Measurements from ENCODE around the gene TEK.

TEK gene

DNA sequence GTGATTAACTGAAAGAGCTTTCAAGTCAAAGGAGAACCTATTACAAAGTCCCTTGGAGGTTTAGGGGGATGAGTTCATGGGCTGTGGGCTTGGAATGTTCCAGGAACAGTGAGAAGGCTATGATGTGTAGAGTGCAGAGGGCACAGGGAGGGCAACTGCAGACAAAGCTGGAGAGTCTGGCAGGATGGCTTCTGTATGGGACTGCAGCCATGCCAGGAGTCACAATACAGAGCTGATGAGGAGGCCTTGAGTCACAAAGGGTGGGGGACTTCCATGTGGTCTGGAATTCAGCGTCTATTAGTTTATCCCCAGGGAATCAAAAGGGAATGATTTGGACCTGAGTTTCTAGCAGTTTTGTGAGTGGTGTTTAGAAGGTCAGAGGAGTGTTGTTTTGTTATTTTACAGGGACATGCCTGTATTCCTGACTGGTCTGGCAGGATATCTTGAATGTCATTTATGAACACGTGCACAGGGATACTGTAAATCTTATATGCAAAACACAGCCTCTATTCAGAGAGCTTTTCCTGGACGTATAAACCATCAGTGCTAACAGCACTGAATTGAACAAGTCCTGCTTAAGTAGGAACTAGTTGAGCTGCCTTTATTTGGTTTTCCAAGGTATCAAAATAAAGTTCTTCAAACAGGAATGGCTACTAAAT lies 14.3 kb upstream of the TEK start:
- H3K9ac ChIP-seq, result no peak overlapping the region
- H3K9me3 ChIP-seq (ENCODE audit: control insufficient read depth, low read length), result no peaks in the 10 kb centered on the region
- no peak overlapping the region for H3K4me2 ChIP-seq (ENCODE audit: low read length)
- no peaks in the 10 kb centered on the region for H3K27me3 ChIP-seq (ENCODE audit: control insufficient read depth, insufficient read depth, low read length)
- no peaks in the 10 kb centered on the region for H3K4me1 ChIP-seq
- no peak overlapping the region for H3K4me3 ChIP-seq (ENCODE audit: low read depth, low read length)
- H3K27ac ChIP-seq, result no peak overlapping the region
- H3K36me3 ChIP-seq (ENCODE audit: control insufficient read depth, insufficient read depth, low read length), result no peaks in the 10 kb centered on the region
- no peaks in the 10 kb centered on the region for H3K79me2 ChIP-seq
- TF ChIP-seq, protein P1, sequence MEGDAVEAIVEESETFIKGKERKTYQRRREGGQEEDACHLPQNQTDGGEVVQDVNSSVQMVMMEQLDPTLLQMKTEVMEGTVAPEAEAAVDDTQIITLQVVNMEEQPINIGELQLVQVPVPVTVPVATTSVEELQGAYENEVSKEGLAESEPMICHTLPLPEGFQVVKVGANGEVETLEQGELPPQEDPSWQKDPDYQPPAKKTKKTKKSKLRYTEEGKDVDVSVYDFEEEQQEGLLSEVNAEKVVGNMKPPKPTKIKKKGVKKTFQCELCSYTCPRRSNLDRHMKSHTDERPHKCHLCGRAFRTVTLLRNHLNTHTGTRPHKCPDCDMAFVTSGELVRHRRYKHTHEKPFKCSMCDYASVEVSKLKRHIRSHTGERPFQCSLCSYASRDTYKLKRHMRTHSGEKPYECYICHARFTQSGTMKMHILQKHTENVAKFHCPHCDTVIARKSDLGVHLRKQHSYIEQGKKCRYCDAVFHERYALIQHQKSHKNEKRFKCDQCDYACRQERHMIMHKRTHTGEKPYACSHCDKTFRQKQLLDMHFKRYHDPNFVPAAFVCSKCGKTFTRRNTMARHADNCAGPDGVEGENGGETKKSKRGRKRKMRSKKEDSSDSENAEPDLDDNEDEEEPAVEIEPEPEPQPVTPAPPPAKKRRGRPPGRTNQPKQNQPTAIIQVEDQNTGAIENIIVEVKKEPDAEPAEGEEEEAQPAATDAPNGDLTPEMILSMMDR (IDR thresholded peaks at IDR 0.05), result no peak
- no peak overlapping the region for H2AFZ ChIP-seq

DNA sequence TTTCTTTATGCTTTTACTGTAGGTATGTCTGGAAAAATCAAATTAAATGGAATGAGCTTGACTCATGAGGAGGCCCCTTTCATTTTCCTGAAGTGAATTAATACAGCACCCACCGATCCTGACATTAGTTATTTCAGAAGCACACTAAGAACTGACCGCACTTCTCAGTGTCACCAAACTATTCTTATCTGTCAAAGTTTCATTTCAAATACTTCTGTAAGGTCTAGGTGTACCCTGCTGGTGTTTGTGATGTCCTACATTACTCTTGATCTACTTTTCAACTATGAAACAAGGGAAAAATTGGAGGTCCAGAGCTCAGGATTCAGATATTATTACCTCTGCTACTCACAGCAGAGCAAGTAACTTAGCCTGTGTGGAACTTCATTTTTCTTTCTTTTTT lies 1.8 kb upstream of the TEK start:
- H2AFZ ChIP-seq, result no peak overlapping the region
- H3K9me3 ChIP-seq (ENCODE audit: control insufficient read depth, low read length), result no peaks in the 10 kb centered on the region
- no peak overlapping the region for H3K27ac ChIP-seq
- no peaks in the 10 kb centered on the region for H3K36me3 ChIP-seq (ENCODE audit: control insufficient read depth, insufficient read depth, low read length)
- TF ChIP-seq, protein P1 (IDR thresholded peaks at IDR 0.05), result no peak
- no peak overlapping the region for H3K4me3 ChIP-seq (ENCODE audit: low read depth, low read length)
- no peaks in the 10 kb centered on the region for H3K4me1 ChIP-seq
- no peak overlapping the region for H3K4me2 ChIP-seq (ENCODE audit: low read length)
- H3K79me2 ChIP-seq, result no peaks in the 10 kb centered on the region
- no peaks in the 10 kb centered on the region for H3K27me3 ChIP-seq (ENCODE audit: control insufficient read depth, insufficient read depth, low read length)
- H3K9ac ChIP-seq, result no peak overlapping the region

DNA sequence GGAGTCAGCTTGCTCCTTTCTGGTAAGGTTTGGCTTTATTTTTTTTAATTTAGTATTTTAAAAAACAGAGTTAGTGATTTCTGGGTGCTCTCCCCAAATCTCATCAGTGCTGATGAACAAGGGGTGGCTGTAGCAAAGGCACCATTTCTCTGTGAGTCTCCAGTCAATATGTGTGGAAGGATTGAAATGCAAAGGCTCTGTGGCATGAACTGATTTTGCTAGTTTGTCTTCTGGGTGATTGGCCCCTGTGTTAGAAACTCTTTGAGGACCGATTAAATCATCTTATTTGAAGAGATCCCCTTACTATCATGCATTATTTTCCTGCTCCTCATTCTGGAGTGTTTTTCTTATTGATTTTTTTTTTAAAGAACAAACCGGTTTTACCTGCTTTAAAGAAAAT lies 596 bp downstream of the TEK start:
- TF ChIP-seq, protein P1 (IDR thresholded peaks at IDR 0.05), result no peak
- Histone ChIP-seq H3K9me3 (ENCODE audit: control insufficient read depth, low read length) (no peaks in the 10 kb centered on the region), H3K79me2 (no peaks in the 10 kb centered on the region), H3K4me1 (no peaks in the 10 kb centered on the region), H3K4me3 (ENCODE audit: low read depth, low read length) (peak overlapping the region; percentile 25), H3K9ac (no peak overlapping the region), H3K27me3 (ENCODE audit: control insufficient read depth, insufficient read depth, low read length) (no peaks in the 10 kb centered on the region), H3K4me2 (ENCODE audit: low read length) (no peak overlapping the region), H2AFZ (no peak overlapping the region), H3K27ac (no peak overlapping the region), H3K36me3 (ENCODE audit: control insufficient read depth, insufficient read depth, low read length) (no peaks in the 10 kb centered on the region)

DNA sequence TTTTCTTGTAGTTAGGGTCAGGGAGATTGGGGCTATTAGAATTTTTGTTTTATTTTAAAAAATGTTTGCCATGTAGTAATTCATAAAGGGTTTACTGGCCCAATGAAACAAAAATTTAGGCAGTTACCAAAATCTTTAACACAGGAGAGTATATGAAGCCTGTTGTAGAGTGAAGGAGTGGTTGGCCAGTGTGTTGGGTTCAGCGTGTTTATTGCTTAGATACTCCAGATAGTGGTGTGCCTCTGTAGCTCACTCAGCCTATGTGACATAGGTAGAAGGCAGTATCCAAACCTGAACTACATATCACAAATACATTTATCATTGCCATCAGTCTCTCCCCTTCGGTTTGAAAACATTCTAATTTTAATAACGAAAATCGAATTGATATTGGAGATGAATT lies 1.2 kb downstream of the TEK start:
- H3K4me1 ChIP-seq, result no peaks in the 10 kb centered on the region
- no peaks in the 10 kb centered on the region for H3K9me3 ChIP-seq (ENCODE audit: control insufficient read depth, low read length)
- no peaks in the 10 kb centered on the region for H3K27me3 ChIP-seq (ENCODE audit: control insufficient read depth, insufficient read depth, low read length)
- H3K36me3 ChIP-seq (ENCODE audit: control insufficient read depth, insufficient read depth, low read length), result no peaks in the 10 kb centered on the region
- peak overlapping the region; percentile 33 for H3K27ac ChIP-seq
- H2AFZ ChIP-seq, result no peak overlapping the region
- no peaks in the 10 kb centered on the region for H3K79me2 ChIP-seq
- H3K9ac ChIP-seq, result no peak overlapping the region
- TF ChIP-seq, protein P1 (IDR thresholded peaks at IDR 0.05), result no peak
- peak overlapping the region; percentile 40 for H3K4me3 ChIP-seq (ENCODE audit: low read depth, low read length)
- no peak overlapping the region for H3K4me2 ChIP-seq (ENCODE audit: low read length)

DNA sequence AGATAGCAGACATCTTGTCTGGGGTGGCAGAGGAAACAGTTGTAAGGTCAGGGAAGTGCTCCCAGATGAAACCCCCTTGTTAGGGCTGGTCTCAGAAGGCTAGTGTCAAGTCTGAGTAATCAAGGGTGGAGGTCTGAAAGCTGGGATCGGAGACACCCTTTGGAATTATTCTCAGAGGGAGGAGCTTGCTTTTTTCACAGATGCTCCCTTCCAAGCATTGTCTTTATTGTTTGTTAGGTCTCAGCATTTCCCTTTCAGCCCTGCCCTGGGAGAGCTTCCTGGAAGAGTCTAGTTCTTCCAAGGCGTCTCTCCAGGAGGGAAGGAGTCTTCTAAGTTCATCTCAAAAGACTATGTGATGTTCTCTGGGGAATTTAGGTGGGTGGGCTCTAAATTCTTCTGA lies 3.2 kb downstream of the TEK start:
- Histone ChIP-seq H2AFZ (no peak overlapping the region), H3K9me3 (ENCODE audit: control insufficient read depth, low read length) (no peaks in the 10 kb centered on the region), H3K36me3 (ENCODE audit: control insufficient read depth, insufficient read depth, low read length) (no peaks in the 10 kb centered on the region), H3K4me3 (ENCODE audit: low read depth, low read length) (no peak overlapping the region), H3K27ac (peak overlapping the region; percentile 57), H3K4me2 (ENCODE audit: low read length) (no peak overlapping the region), H3K27me3 (ENCODE audit: control insufficient read depth, insufficient read depth, low read length) (no peaks in the 10 kb centered on the region), H3K79me2 (no peaks in the 10 kb centered on the region), H3K4me1 (no peaks in the 10 kb centered on the region), H3K9ac (no peak overlapping the region)
- TF ChIP-seq, protein P1 (IDR thresholded peaks at IDR 0.05), result no peak
